CD4-positive, CD25-positive, alpha-beta regulatory T cell (primary cell): Measurements from ENCODE around the gene DHRS3. TPM values are rescaled to one million over a fixed set of nuclear protein-coding genes. Genes with fewer than 3 reads are reported as not detected.
"Not testable (repeated sequence)": the region's sequence is repeated elsewhere in the genome, so short reads cannot be mapped to it uniquely, and the experiment has no call there.

Experiments
- ATAC-seq, 2 donors: fragments of 150-1000 bp; cut with Tn5 transposase; one replicate each; pipeline ENCODE4 v1.10.0; 2021; ENCODE audit warnings: low read depth in 2 of 2, moderate number of reproducible peaks in 2 of 2, moderate library complexity in 1 of 2
- DNase-seq, 3 donors: peaks; one replicate each; pipeline versions ENCODE4 v3.0.0 to v3.0.0-alpha.2; 2012 to 2022; ENCODE audit warnings: mixed read lengths in 1 of 3
- H3K27ac ChIP-seq: one replicate; pipeline ENCODE4 v1.7.0; 2013; ENCODE audit warnings: mild to moderate bottlenecking, low read length; ENCODE audit not compliant: insufficient read depth, poor library complexity, severe bottlenecking
- H3K27me3 ChIP-seq: one replicate; pipeline ENCODE4 v1.7.0; 2013; ENCODE audit warnings: low read length; ENCODE audit not compliant: control insufficient read depth, insufficient read depth
- H3K36me3 ChIP-seq: one replicate; pipeline ENCODE4 v1.7.0; 2013; ENCODE audit warnings: mild to moderate bottlenecking, low read length, moderate library complexity; ENCODE audit not compliant: control insufficient read depth, insufficient read depth
- H3K4me1 ChIP-seq: 2 replicates; pipeline ENCODE4 v1.7.0; 2013; ENCODE audit warnings: mild to moderate bottlenecking, low read length; ENCODE audit not compliant: insufficient read depth, control insufficient read depth, poor library complexity, severe bottlenecking
- H3K4me3 ChIP-seq: one replicate; pipeline ENCODE4 v1.7.0; 2013; ENCODE audit warnings: low read depth, mild to moderate bottlenecking, low read length, moderate library complexity
- H3K9me3 ChIP-seq, 2 experiments: 1 replicate in 1 of 2; 2 replicates in 1 of 2; pipeline ENCODE4 v1.7.0; 2013; ENCODE audit warnings: low read length in 2 of 2, mild to moderate bottlenecking in 1 of 2, moderate library complexity in 1 of 2; ENCODE audit not compliant: control insufficient read depth in 2 of 2
- H3K27ac Mint-ChIP-seq, 3 donors: one replicate each; pipeline ENCODE4 v1.8.0; 2020 to 2022; ENCODE audit warnings: mild to moderate bottlenecking in 3 of 3, mixed read lengths in 3 of 3, moderate library complexity in 2 of 3
- H3K27me3 Mint-ChIP-seq: one replicate; pipeline ENCODE4 v1.8.0; 2022; ENCODE audit warnings: mild to moderate bottlenecking, mixed read lengths
- H3K36me3 Mint-ChIP-seq: one replicate; pipeline ENCODE4 v1.8.0; 2020; ENCODE audit warnings: mixed read lengths
- H3K4me1 Mint-ChIP-seq, 4 donors: one replicate each; pipeline ENCODE4 v1.8.0; 2020 to 2022; ENCODE audit warnings: mixed read lengths in 4 of 4, mild to moderate bottlenecking in 1 of 4
- H3K4me3 Mint-ChIP-seq, 4 donors: one replicate each; pipeline ENCODE4 v1.8.0; 2020 to 2022; ENCODE audit warnings: mild to moderate bottlenecking in 4 of 4, mixed read lengths in 4 of 4, moderate library complexity in 3 of 4
- H3K9me3 Mint-ChIP-seq, 7 donors: one replicate each; pipeline ENCODE4 v1.8.0; 2020 to 2022; ENCODE audit warnings: mixed read lengths in 7 of 7, mild to moderate bottlenecking in 3 of 7, moderate library complexity in 2 of 7
- polyA plus RNA-seq, 4 donors: library from polyadenylated mRNA; unstranded; fragments of 300-500 nt; fragmentation: Illumina TruSeq; gene quantifications; one replicate each; pipeline ENCODE4 v1.2.3, GENCODE V29; 2021
- total RNA-seq: library from RNA; stranded (reverse); gene quantifications from one replicate; pipeline ENCODE4 v1.2.3, GENCODE V29; 2022

DHRS3 gene
- total and polyA plus RNA-seq, 5 donors from 2014 or later: 8.8 to 25.6 (median 15.2) TPM

- Mint-ChIP-seq H3K36me3 (no peaks in the 10 kb centered on the region), H3K27me3 (peaks cover 6% of the 10 kb centered on the region), H3K27ac (peak overlapping the region in 1 of 3 donors; percentile 32), H3K4me1 (peaks cover 0 to 7% (median 4%) of the 10 kb centered on the region in 4 donors), H3K4me3 (peak overlapping the region in 1 of 4 donors; percentile 14), H3K9me3 (peaks cover 0 to 3% (median 0%) of the 10 kb centered on the region in 7 donors)
- Histone ChIP-seq H3K4me3 (no peak overlapping the region), H3K27ac (no peak overlapping the region), H3K36me3 (no peaks in the 10 kb centered on the region), H3K4me1 (peaks cover 4% of the 10 kb centered on the region), H3K9me3 (no peaks in the 10 kb centered on the region), H3K27me3 (no peaks in the 10 kb centered on the region)
- no peak for ATAC-seq
- DNase-seq: no peak
Measured at GRCh38 chr1:12657060-12657884, 39.3 kb upstream of the DHRS3 start.

DNA sequence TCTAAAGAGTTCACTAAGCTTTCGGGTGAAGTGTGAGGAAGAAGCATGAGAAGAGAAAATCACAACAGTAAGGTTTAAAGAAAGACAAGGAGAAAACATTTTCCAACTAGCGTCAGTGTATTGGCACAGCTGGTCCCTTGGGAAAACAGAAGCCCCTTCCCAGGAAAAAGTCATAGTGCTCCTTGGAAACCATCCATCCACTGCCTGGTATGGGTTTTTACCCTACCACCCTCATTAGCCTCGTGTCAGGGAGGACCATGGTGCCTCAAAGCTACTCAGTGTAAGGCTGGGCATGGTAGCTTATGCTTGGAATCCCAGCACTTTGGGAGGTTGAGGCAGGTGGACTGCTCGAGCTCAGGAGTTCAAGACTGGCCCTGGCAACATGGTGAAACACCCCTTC is 38.6 kb upstream of the DHRS3 start:
- Mint-ChIP-seq H3K4me3 (no peak overlapping the region), H3K36me3 (no peaks in the 10 kb centered on the region), H3K4me1 (peaks cover 0 to 7% (median 4%) of the 10 kb centered on the region in 4 donors), H3K27me3 (peaks cover 6% of the 10 kb centered on the region), H3K9me3 (no peaks in the 10 kb centered on the region), H3K27ac (no peak overlapping the region)
- no peak for ATAC-seq
- Histone ChIP-seq H3K4me3 (no peak overlapping the region), H3K27ac (no peak overlapping the region), H3K36me3 (no peaks in the 10 kb centered on the region), H3K4me1 (peaks cover 4% of the 10 kb centered on the region), H3K9me3 (no peaks in the 10 kb centered on the region), H3K27me3 (no peaks in the 10 kb centered on the region)
- no peak for DNase-seq

- Mint-ChIP-seq H3K27ac (no peak overlapping the region), H3K36me3 (no peaks in the 10 kb centered on the region), H3K9me3 (no peaks in the 10 kb centered on the region), H3K4me3 (no peak overlapping the region), H3K27me3 (peaks cover 6% of the 10 kb centered on the region), H3K4me1 (peaks cover 0 to 7% (median 4%) of the 10 kb centered on the region in 4 donors)
- no peaks in the 10 kb centered on the region for H3K36me3 ChIP-seq
- H3K27me3 ChIP-seq: no peaks in the 10 kb centered on the region
- no peak for DNase-seq
- no peak overlapping the region for H3K4me3 ChIP-seq
- no peak overlapping the region for H3K27ac ChIP-seq
- H3K4me1 ChIP-seq: peaks cover 4% of the 10 kb centered on the region
- no peak for ATAC-seq
- H3K9me3 ChIP-seq: no peaks in the 10 kb centered on the region
Measured at GRCh38 chr1:12654657-12655056, 36.6 kb upstream of the DHRS3 start.

DNA sequence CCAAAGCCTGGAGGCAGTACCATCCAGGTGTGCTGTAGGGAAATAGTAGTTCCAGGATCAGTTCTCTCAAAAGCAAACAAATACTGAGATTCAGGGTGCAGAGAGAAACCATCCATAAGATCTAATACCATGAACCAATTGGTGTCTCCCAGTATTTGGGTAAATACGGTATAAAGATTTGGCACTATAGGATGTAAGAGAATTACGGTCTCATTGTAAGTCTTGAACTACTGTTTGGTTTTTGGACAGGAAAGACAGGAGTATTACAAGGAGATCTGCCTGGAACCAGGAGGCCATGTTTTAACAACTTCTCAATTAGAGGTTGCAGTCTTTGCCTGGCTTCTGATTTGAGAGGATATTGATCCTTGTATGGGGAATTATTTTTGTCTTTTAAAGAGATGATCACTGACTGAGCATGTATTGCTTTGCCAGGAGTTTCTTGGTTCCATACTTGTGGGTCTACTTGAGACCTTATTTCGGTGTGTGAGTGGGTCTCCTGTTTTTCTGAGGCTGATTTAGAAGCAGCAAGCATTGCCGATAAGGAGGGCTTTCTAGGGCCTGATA is 36.1 kb upstream of the DHRS3 start:
- no peaks in the 10 kb centered on the region for H3K9me3 Mint-ChIP-seq

DNA sequence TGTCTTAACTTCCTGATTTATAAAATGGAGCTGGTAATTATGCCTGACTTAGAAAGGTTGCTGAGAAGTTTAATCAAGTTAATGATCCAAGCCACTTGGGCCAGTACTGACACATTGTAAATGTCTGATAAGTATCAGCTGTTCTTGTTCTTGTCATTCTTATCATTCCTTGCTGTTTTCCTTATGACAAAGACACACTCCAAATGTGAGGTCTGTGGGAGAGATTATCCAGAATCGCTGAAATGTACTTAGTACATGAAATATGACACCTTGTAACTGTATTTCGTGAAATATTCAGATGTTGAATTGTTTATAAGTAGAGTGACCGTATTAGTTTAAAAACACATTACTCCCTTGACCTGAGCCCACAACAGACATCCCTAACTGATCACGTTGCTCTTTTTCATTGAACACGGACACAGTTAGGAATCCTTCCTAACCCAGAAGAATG is 32.0 kb upstream of the DHRS3 start:
- no peaks in the 10 kb centered on the region for H3K36me3 ChIP-seq

More for the DNA sequence above, 36.1 kb upstream of the DHRS3 start:
- H3K36me3 ChIP-seq: no peaks in the 10 kb centered on the region
- no peak for ATAC-seq
- peaks cover 0 to 7% (median 4%) of the 10 kb centered on the region in 4 donors for H3K4me1 Mint-ChIP-seq
- H3K4me3 Mint-ChIP-seq: no peak overlapping the region
- no peak overlapping the region for H3K27ac Mint-ChIP-seq
- H3K27me3 Mint-ChIP-seq: peaks cover 5% of the 10 kb centered on the region
- H3K36me3 Mint-ChIP-seq: no peaks in the 10 kb centered on the region
- no peaks in the 10 kb centered on the region for H3K9me3 ChIP-seq
- H3K4me1 ChIP-seq: peaks cover 4% of the 10 kb centered on the region
- H3K27me3 ChIP-seq: no peaks in the 10 kb centered on the region
- no peak overlapping the region for H3K27ac ChIP-seq
- DNase-seq: no peak
- no peak overlapping the region for H3K4me3 ChIP-seq

DNA sequence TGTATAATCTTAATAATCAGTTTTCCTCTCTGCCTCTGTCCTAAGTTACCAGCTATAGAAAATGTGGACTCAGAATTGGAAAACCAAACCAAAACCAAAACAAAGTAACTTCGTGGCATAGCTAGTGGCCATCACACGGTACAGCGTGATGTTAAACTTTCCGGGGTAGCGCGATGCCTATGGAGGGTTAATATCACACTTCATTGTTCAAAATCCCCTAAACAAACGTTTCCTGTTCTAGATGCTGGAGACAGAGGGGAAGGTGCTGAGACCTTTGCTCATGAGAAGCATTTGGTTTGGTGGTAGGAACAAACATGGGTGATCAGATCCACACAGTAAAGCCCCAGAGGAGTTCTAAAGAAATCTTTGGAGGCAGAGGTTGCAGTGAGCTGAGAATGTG is 30.7 kb upstream of the DHRS3 start:
- no peaks in the 10 kb centered on the region for H3K4me1 Mint-ChIP-seq
- Histone ChIP-seq H3K27ac (no peak overlapping the region), H3K36me3 (no peaks in the 10 kb centered on the region), H3K4me3 (no peak overlapping the region), H3K4me1 (no peaks in the 10 kb centered on the region), H3K27me3 (no peaks in the 10 kb centered on the region), H3K9me3 (no peaks in the 10 kb centered on the region)
- H3K27ac Mint-ChIP-seq: no peak overlapping the region
- no peak for DNase-seq
- no peaks in the 10 kb centered on the region for H3K36me3 Mint-ChIP-seq
- H3K4me3 Mint-ChIP-seq: no peak overlapping the region
- no peak for ATAC-seq
- H3K27me3 Mint-ChIP-seq: peaks cover 8% of the 10 kb centered on the region
- H3K9me3 Mint-ChIP-seq: peaks cover 0 to 1% (median 0%) of the 10 kb centered on the region in 7 donors

More for the DNA sequence above, 32.0 kb upstream of the DHRS3 start:
- Histone ChIP-seq H3K27ac (no peak overlapping the region), H3K9me3 (no peaks in the 10 kb centered on the region), H3K4me3 (no peak overlapping the region), H3K4me1 (no peaks in the 10 kb centered on the region), H3K27me3 (no peaks in the 10 kb centered on the region)
- Mint-ChIP-seq H3K27ac (no peak overlapping the region), H3K36me3 (no peaks in the 10 kb centered on the region), H3K4me1 (no peaks in the 10 kb centered on the region), H3K27me3 (peaks cover 8% of the 10 kb centered on the region), H3K4me3 (no peak overlapping the region), H3K9me3 (no peaks in the 10 kb centered on the region)
- DNase-seq (no peak), ATAC-seq (no peak)

GRCh38 chr1:12645401-12645800 is 27.4 kb upstream of the DHRS3 start:
- not testable (repeated sequence) for ATAC-seq, H3K4me1 Mint-ChIP-seq, H3K4me3 Mint-ChIP-seq, H3K36me3 Mint-ChIP-seq, H3K36me3 ChIP-seq, H3K27ac Mint-ChIP-seq, DNase-seq, H3K4me3 ChIP-seq, H3K27me3 ChIP-seq, H3K4me1 ChIP-seq, H3K27ac ChIP-seq
- Mint-ChIP-seq H3K27me3 (peaks cover 12% of the 10 kb centered on the region), H3K9me3 (peaks cover 0 to 15% (median 5%) of the 10 kb centered on the region in 7 donors)
- peaks cover 7 to 11% of the 10 kb centered on the region in 2 experiments for H3K9me3 ChIP-seq
